IMR-90 (cell line): ENCODE data around the gene FRAS1.

Source experiments
- CTCF ChIP-seq: conservative IDR thresholded peaks from 2 replicates; pipeline ENCODE4 v1.5.1; 2012; ENCODE audit warnings: mild to moderate bottlenecking, low read depth, low read length, improper control_type of control experiment
- MXI1 ChIP-seq: IDR thresholded peaks from 2 replicates; pipeline ENCODE4 v1.6.1; 2012; ENCODE audit warnings: low read depth, mild to moderate bottlenecking, low read length, moderate library complexity, borderline replicate concordance

GRCh38 chr4:78197947-78198346, 140.8 kb downstream of the FRAS1 start:
- no peak for TF ChIP-seq CTCF
- TF ChIP-seq MXI1 = no peak
